Lower lobe of right lung (tissue), 2 donors: ENCODE measurements around the gene DMD. TPM values are rescaled to one million over a fixed set of nuclear protein-coding genes. Genes with fewer than 3 reads are reported as not detected.

ENCODE experiments used
- ATAC-seq, 2 donors: fragments of 200-7000 bp; cut with Tn5 transposase; one replicate each; pipeline ENCODE4 v1.9.1; 2020 to 2022; ENCODE audit warnings: mild to moderate bottlenecking in 2 of 2, moderate library complexity in 2 of 2
- DNase-seq: peaks from one replicate; pipeline ENCODE4 v3.0.0-alpha.2; 2020
- H3K27ac ChIP-seq: fragments of 200-600 bp; one replicate; pipeline ENCODE4 v1.8.0; 2022
- H3K27me3 ChIP-seq: fragments of 200-600 bp; one replicate; pipeline ENCODE4 v1.8.0; 2022; ENCODE audit warnings: low read depth
- H3K36me3 ChIP-seq: fragments of 200-600 bp; one replicate; pipeline ENCODE4 v1.8.0; 2022; ENCODE audit warnings: mild to moderate bottlenecking
- H3K4me1 ChIP-seq: fragments of 200-600 bp; one replicate; pipeline ENCODE4 v1.8.0; 2022
- H3K4me3 ChIP-seq: fragments of 200-600 bp; one replicate; pipeline ENCODE4 v1.8.0; 2022; ENCODE audit warnings: mild to moderate bottlenecking
- H3K9me3 ChIP-seq: fragments of 200-600 bp; one replicate; pipeline ENCODE4 v1.8.0; 2022
- intact Hi-C: fragments of 100-400 bp; cut with DNase I; formaldehyde crosslinking; loops from one replicate; pipeline ENCODE4 v1.11.0; 2022
- total RNA-seq: library from RNA; stranded (reverse); fragmentation: NEBNext Ultra II Directional; extraction: Animal tissue kit (Norgen Biotek cat#: 25700); gene quantifications from one replicate; pipeline ENCODE4 v1.2.1, GENCODE V29; 2021
- TF ChIP-seq, protein P1 (sequence below): fragments of 200-600 bp; IDR thresholded peaks from one replicate; pipeline ENCODE4 v1.8.0; 2022; ENCODE audit warnings: antibody characterized with exemption, mild to moderate bottlenecking
- donor health status: DM: no; HTN: yes; CAD: no; lungs with severe emphysema.

The DMD gene
- total RNA-seq, 1 donor from 2014 or later, result 29.4 TPM

DNA sequence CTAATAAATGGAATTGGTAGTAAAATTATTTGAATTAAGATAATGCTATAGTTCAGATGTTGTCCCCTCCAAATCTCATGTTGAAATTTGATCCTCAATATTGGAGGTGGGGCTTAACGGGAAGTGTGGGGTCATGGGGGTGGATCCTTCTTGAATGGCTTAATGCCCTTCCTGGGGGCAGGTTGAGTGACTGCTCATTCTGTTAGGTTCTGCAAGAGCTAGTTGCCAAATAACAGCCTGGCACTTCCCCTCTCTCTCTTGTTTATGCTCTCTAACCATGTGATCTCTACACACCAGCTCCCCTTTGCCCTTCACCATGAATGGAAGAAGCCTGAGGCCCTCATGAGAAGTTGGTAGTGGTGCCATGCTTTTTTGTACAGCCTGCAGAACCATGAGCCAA, 1414.7 kb downstream of the DMD start:
- ATAC-seq (no peak), DNase-seq (no peak)
- TF ChIP-seq, protein P1, sequence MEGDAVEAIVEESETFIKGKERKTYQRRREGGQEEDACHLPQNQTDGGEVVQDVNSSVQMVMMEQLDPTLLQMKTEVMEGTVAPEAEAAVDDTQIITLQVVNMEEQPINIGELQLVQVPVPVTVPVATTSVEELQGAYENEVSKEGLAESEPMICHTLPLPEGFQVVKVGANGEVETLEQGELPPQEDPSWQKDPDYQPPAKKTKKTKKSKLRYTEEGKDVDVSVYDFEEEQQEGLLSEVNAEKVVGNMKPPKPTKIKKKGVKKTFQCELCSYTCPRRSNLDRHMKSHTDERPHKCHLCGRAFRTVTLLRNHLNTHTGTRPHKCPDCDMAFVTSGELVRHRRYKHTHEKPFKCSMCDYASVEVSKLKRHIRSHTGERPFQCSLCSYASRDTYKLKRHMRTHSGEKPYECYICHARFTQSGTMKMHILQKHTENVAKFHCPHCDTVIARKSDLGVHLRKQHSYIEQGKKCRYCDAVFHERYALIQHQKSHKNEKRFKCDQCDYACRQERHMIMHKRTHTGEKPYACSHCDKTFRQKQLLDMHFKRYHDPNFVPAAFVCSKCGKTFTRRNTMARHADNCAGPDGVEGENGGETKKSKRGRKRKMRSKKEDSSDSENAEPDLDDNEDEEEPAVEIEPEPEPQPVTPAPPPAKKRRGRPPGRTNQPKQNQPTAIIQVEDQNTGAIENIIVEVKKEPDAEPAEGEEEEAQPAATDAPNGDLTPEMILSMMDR, result no peak
- Histone ChIP-seq H3K36me3 (no peaks in the 10 kb centered on the region), H3K9me3 (no peaks in the 10 kb centered on the region), H3K4me3 (no peak overlapping the region), H3K4me1 (no peaks in the 10 kb centered on the region), H3K27me3 (no peaks in the 10 kb centered on the region), H3K27ac (no peak overlapping the region)
- intact Hi-C loops, result no loop called here

DNA sequence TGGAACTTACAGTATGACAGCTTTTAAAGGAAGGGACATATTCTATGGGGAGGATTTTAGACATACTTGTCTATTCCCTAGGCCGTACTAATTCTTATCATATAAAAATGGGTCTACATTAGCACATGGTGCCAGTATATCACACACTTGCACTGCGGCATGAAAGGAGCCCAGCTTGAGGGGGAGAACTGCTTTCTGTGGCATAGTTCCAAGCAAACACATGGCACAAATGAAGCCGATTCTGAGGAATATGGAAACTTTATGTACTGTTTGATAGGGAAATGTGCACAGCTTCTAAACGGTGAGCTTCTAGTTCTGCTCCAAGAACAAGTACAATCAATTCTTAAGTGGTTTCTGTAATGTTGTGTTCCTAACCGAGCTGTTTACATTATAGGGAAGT, 1463.9 kb downstream of the DMD start:
- ATAC-seq, result no peak
- no peaks in the 10 kb centered on the region for H3K4me1 ChIP-seq
- intact Hi-C loops, result no loop called here
- no peak for DNase-seq
- H3K27ac ChIP-seq, result no peak overlapping the region
- H3K4me3 ChIP-seq, result no peak overlapping the region
- no peaks in the 10 kb centered on the region for H3K9me3 ChIP-seq
- H3K27me3 ChIP-seq, result no peaks in the 10 kb centered on the region
- H3K36me3 ChIP-seq, result no peaks in the 10 kb centered on the region
- TF ChIP-seq, protein P1, result no peak

DNA sequence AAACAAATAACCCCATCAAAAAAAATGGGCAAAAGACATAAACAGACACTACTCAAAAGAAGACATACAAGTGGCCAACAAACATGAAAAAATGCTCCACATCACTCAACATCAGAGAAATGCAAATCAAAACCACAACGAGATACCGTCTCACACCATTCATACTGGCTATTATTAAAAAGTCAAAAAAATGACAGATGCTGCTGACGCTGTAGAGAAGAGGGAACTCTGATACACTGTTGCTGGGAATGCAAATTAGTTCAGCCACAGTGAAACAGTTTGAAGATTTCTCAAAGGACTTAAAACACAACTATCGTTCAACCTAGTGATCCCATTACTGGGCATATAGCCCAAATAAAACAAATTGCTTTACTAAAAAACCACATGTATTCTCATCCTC, 1468.3 kb downstream of the DMD start:
- TF ChIP-seq, protein P1, result no peak
- no peak overlapping the region for H3K27ac ChIP-seq
- H3K4me1 ChIP-seq, result no peaks in the 10 kb centered on the region
- no peak overlapping the region for H3K4me3 ChIP-seq
- no peak for DNase-seq
- no peaks in the 10 kb centered on the region for H3K36me3 ChIP-seq
- no peaks in the 10 kb centered on the region for H3K9me3 ChIP-seq
- intact Hi-C loops, result no loop called here
- no peaks in the 10 kb centered on the region for H3K27me3 ChIP-seq
- no peak for ATAC-seq

DNA sequence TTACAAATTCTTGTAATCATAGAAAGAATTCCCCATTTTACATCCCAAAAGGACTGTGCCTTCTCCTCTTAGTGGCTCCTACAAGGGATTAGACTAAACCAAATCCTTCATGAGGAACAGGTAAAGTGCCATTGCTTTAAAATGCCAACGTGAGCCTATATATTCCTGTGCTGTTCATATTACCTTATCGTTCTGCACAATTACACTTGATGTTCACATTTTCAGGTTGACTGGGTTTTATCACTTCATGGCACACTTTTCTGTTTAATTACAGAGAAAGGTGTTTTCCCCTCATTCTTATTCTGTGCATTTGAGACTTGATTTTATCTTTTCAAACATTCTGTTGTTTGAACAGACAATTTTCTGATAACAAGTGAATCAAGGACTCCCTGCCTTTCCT, 1493.9 kb downstream of the DMD start:
- no peak overlapping the region for H3K4me3 ChIP-seq
- intact Hi-C loops, result no loop called here
- DNase-seq (no peak), ATAC-seq (no peak)
- no peaks in the 10 kb centered on the region for H3K27me3 ChIP-seq
- H3K4me1 ChIP-seq, result no peaks in the 10 kb centered on the region
- TF ChIP-seq, protein P1, result no peak
- H3K27ac ChIP-seq, result no peak overlapping the region
- no peaks in the 10 kb centered on the region for H3K36me3 ChIP-seq
- no peaks in the 10 kb centered on the region for H3K9me3 ChIP-seq

DNA sequence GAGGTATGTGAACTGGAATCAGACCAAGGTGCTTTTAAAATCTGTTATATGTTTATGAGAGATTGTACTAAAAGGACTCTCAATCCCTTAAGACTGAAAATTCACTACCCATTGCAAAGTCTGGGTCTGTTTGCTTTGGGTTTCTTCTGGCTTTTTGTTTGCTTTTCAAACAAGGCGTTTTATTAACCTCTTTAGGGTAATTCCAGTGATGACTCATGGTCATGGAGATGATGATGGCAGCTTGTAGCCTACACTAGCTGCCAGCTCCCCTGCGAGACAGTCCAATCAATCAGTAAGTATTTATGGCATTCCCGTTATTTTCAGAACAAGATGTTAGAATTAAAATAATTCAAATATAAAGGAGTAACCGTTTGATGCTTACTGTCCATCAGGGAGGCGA, 1495.7 kb downstream of the DMD start:
- ATAC-seq, result no peak
- TF ChIP-seq, protein P1, result no peak

DNA sequence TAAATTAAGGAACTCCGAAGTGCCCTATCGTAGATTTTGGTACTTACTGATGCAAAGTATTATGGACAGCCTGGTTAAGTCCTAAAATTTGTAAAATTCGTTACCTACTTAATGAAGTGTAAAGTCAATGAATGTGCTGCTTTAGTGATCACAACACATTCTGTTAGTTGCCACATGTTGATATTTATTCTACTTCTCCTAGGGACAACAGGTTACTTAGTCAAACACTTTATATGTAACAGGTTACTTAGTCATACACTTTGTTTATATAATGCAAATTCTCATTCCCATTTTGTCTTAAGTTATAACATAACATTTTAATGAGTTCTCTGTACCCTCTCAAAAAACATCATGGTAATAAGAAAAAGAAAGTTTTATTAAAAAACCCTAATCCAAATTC, 1496.6 kb downstream of the DMD start:
- intact Hi-C loops, result no loop called here

More for the DNA sequence above, 1495.7 kb downstream of the DMD start:
- H3K27ac ChIP-seq, result no peak overlapping the region
- no peaks in the 10 kb centered on the region for H3K4me1 ChIP-seq
- intact Hi-C loops, result no loop called here
- H3K27me3 ChIP-seq, result no peaks in the 10 kb centered on the region
- no peak overlapping the region for H3K4me3 ChIP-seq
- no peaks in the 10 kb centered on the region for H3K36me3 ChIP-seq
- H3K9me3 ChIP-seq, result no peaks in the 10 kb centered on the region
- DNase-seq, result no peak

More for the DNA sequence above, 1496.6 kb downstream of the DMD start:
- Histone ChIP-seq H3K36me3 (no peaks in the 10 kb centered on the region), H3K9me3 (no peaks in the 10 kb centered on the region), H3K4me3 (no peak overlapping the region), H3K27me3 (no peaks in the 10 kb centered on the region), H3K27ac (no peak overlapping the region), H3K4me1 (no peaks in the 10 kb centered on the region)
- DNase-seq, result no peak
- ATAC-seq, result no peak
- TF ChIP-seq, protein P1, result no peak
